Measurements from ENCODE around the gene ZNF317.
"Not testable (repeated sequence)": the region's sequence is repeated elsewhere in the genome, so short reads cannot be mapped to it uniquely, and the experiment has no call there.

The ZNF317 gene

GRCh38 chr19:9151367-9151766 is 11.2 kb downstream of the ZNF317 start:
- no peak for DNase-seq
- Mint-ChIP-seq H3K4me1 (peaks cover 71% of the 10 kb centered on the region), H3K36me3 (ENCODE audit: low read depth) (peaks cover 95% of the 10 kb centered on the region), H3K9me3 (peaks cover 23% of the 10 kb centered on the region), H3K27ac (no peak overlapping the region), H3K4me3 (no peak overlapping the region), H3K27me3 (no peaks in the 10 kb centered on the region)
- ATAC-seq: no peak

GRCh38 chr19:9155591-9155990 is 15.4 kb downstream of the ZNF317 start:
- DNase-seq (no peak), ATAC-seq (no peak)
- Mint-ChIP-seq H3K27me3 (no peaks in the 10 kb centered on the region), H3K36me3 (ENCODE audit: low read depth) (peaks cover 95% of the 10 kb centered on the region), H3K9me3 (peaks cover 26% of the 10 kb centered on the region), H3K4me3 (no peak overlapping the region), H3K27ac (peak overlapping the region; percentile 57), H3K4me1 (peaks cover 40% of the 10 kb centered on the region)

- DNase-seq (no peak), ATAC-seq (no peak)
- Mint-ChIP-seq H3K27ac (no peak overlapping the region), H3K4me3 (no peak overlapping the region), H3K27me3 (no peaks in the 10 kb centered on the region), H3K36me3 (ENCODE audit: low read depth) (peaks cover 95% of the 10 kb centered on the region), H3K4me1 (peaks cover 33% of the 10 kb centered on the region), H3K9me3 (peaks cover 22% of the 10 kb centered on the region)
Measured at GRCh38 chr19:9156304-9156703, 16.1 kb downstream of the ZNF317 start.

GRCh38 chr19:9159891-9160290 is 19.7 kb downstream of the ZNF317 start:
- no peaks in the 10 kb centered on the region for H3K27me3 Mint-ChIP-seq
- no peak for ATAC-seq
- H3K4me1 Mint-ChIP-seq: peaks cover 15% of the 10 kb centered on the region
- no peak overlapping the region for H3K27ac Mint-ChIP-seq
- H3K9me3 Mint-ChIP-seq: peaks cover 25% of the 10 kb centered on the region
- H3K36me3 Mint-ChIP-seq (ENCODE audit: low read depth): peaks cover 95% of the 10 kb centered on the region
- H3K4me3 Mint-ChIP-seq: no peak overlapping the region
- DNase-seq: no peak

GRCh38 chr19:9161427-9161826 is 21.2 kb downstream of the ZNF317 start:
- H3K4me3 Mint-ChIP-seq: no peak overlapping the region
- ATAC-seq (no peak), DNase-seq (no peak)
- H3K27me3 Mint-ChIP-seq: no peaks in the 10 kb centered on the region
- H3K27ac Mint-ChIP-seq: no peak overlapping the region
- peaks cover 93% of the 10 kb centered on the region for H3K36me3 Mint-ChIP-seq (ENCODE audit: low read depth)
- H3K9me3 Mint-ChIP-seq: peaks cover 30% of the 10 kb centered on the region
- H3K4me1 Mint-ChIP-seq: peaks cover 3% of the 10 kb centered on the region

GRCh38 chr19:9165261-9165660 is 25.1 kb downstream of the ZNF317 start:
- H3K4me1 Mint-ChIP-seq: no peaks in the 10 kb centered on the region
- peaks cover 22% of the 10 kb centered on the region for H3K9me3 Mint-ChIP-seq
- peaks cover 70% of the 10 kb centered on the region for H3K36me3 Mint-ChIP-seq (ENCODE audit: low read depth)
- DNase-seq (no peak), ATAC-seq (no peak)
- no peaks in the 10 kb centered on the region for H3K27me3 Mint-ChIP-seq
- H3K27ac Mint-ChIP-seq: no peak overlapping the region
- H3K4me3 Mint-ChIP-seq: no peak overlapping the region

GRCh38 chr19:9166846-9167245 is 26.6 kb downstream of the ZNF317 start:
- DNase-seq: no peak
- Mint-ChIP-seq H3K27me3 (no peaks in the 10 kb centered on the region), H3K4me3 (no peak overlapping the region), H3K36me3 (ENCODE audit: low read depth) (peaks cover 54% of the 10 kb centered on the region), H3K9me3 (peaks cover 16% of the 10 kb centered on the region), H3K27ac (no peak overlapping the region), H3K4me1 (no peaks in the 10 kb centered on the region)
- ATAC-seq: no peak

GRCh38 chr19:9171393-9171991 is 31.3 kb downstream of the ZNF317 start:
- Mint-ChIP-seq H3K4me1 (no peaks in the 10 kb centered on the region), H3K27ac (no peak overlapping the region), H3K9me3 (peaks cover 7% of the 10 kb centered on the region), H3K36me3 (ENCODE audit: low read depth) (peaks cover 12% of the 10 kb centered on the region), H3K27me3 (no peaks in the 10 kb centered on the region), H3K4me3 (no peak overlapping the region)
- DNase-seq: no peak
- no peak for ATAC-seq

- no peaks in the 10 kb centered on the region for H3K36me3 Mint-ChIP-seq (ENCODE audit: low read depth)
- ATAC-seq (no peak), DNase-seq (no peak)
- H3K27me3 Mint-ChIP-seq: peaks cover 3% of the 10 kb centered on the region
- H3K9me3 Mint-ChIP-seq: peaks cover 3% of the 10 kb centered on the region
- no peak overlapping the region for H3K27ac Mint-ChIP-seq
- H3K4me3 Mint-ChIP-seq: no peak overlapping the region
- H3K4me1 Mint-ChIP-seq: no peaks in the 10 kb centered on the region
Measured at GRCh38 chr19:9175326-9175725, 35.1 kb downstream of the ZNF317 start.

GRCh38 chr19:9178901-9179300 is 38.7 kb downstream of the ZNF317 start, which contains the start of gene OR7D2:
TSS of gene OR7D2 (plus strand) at chr19:9178979. CDS start at chr19:9185782, 6,803 bp downstream.
- DNase-seq: no peak
- no peaks in the 10 kb centered on the region for H3K4me1 Mint-ChIP-seq
- no peak for ATAC-seq
- H3K27ac Mint-ChIP-seq: no peak within 1 kb of the TSS
- H3K4me3 Mint-ChIP-seq: no peak within 1 kb of the TSS
- H3K27me3 Mint-ChIP-seq: peaks cover 3% of the 10 kb centered on the region
- H3K9me3 Mint-ChIP-seq: no peaks in the 10 kb centered on the region
- H3K36me3 Mint-ChIP-seq (ENCODE audit: low read depth): no peaks in the 10 kb centered on the region

GRCh38 chr19:9183000-9183399 is 42.8 kb downstream of the ZNF317 start:
- Mint-ChIP-seq H3K27ac (no peak overlapping the region), H3K9me3 (peaks cover 8% of the 10 kb centered on the region), H3K4me1 (no peaks in the 10 kb centered on the region), H3K4me3 (no peak overlapping the region), H3K27me3 (peaks cover 4% of the 10 kb centered on the region), H3K36me3 (ENCODE audit: low read depth) (no peaks in the 10 kb centered on the region)
- DNase-seq (no peak), ATAC-seq (no peak)

GRCh38 chr19:9187191-9187590 is 47.0 kb downstream of the ZNF317 start:
- Mint-ChIP-seq H3K27ac (no peak overlapping the region), H3K27me3 (peaks cover 13% of the 10 kb centered on the region), H3K4me1 (no peaks in the 10 kb centered on the region), H3K36me3 (ENCODE audit: low read depth) (peaks cover 2% of the 10 kb centered on the region), H3K4me3 (no peak overlapping the region), H3K9me3 (peaks cover 13% of the 10 kb centered on the region)
- DNase-seq: no peak
- ATAC-seq: no peak

- no peak for DNase-seq
- Mint-ChIP-seq H3K27ac (no peak overlapping the region), H3K36me3 (ENCODE audit: low read depth) (peaks cover 2% of the 10 kb centered on the region), H3K4me1 (no peaks in the 10 kb centered on the region), H3K4me3 (no peak overlapping the region), H3K27me3 (peaks cover 27% of the 10 kb centered on the region), H3K9me3 (peaks cover 13% of the 10 kb centered on the region)
- ATAC-seq: no peak
Measured at GRCh38 chr19:9189535-9189934, 49.3 kb downstream of the ZNF317 start.

- H3K36me3 Mint-ChIP-seq (ENCODE audit: low read depth); H3K9me3 Mint-ChIP-seq; DNase-seq; ATAC-seq; H3K27ac Mint-ChIP-seq; H3K4me3 Mint-ChIP-seq; H3K4me1 Mint-ChIP-seq: not testable (repeated sequence)
- peaks cover 15% of the 10 kb centered on the region for H3K27me3 Mint-ChIP-seq
Measured at GRCh38 chr19:9198044-9198443, 57.8 kb downstream of the ZNF317 start.

- H3K27ac Mint-ChIP-seq: no peak overlapping the region
Measured at GRCh38 chr19:9205501-9206113, 65.4 kb downstream of the ZNF317 start.

More at GRCh38 chr19:9205501-9206113, 65.4 kb downstream of the ZNF317 start:
- Mint-ChIP-seq H3K9me3 (no peaks in the 10 kb centered on the region), H3K36me3 (ENCODE audit: low read depth) (no peaks in the 10 kb centered on the region), H3K27me3 (peaks cover 4% of the 10 kb centered on the region), H3K4me3 (peak overlapping the region; percentile 40), H3K4me1 (peaks cover 2% of the 10 kb centered on the region)
- DNase-seq (peak; percentile 69), ATAC-seq (no peak)

All from activated naive CD8-positive, alpha-beta T cell treated with anti-CD3 and anti-CD28 coated beads, Interleukin-2, amount 50 U/mL, for 24 hours (primary cell).